Measurements from ENCODE around the gene LRIT3.
"Not testable (repeated sequence)": the region's sequence is repeated elsewhere in the genome, so short reads cannot be mapped to it uniquely, and the experiment has no call there.

Gene LRIT3

GRCh38 chr4:109872065-109872464, 24.2 kb downstream of the LRIT3 start:
- TF ChIP-seq CTCF (IDR thresholded peaks at IDR 0.05; ENCODE audit: low read depth, low read length, missing control alignments): no peak
- no peak for DNase-seq (ENCODE audit: low read depth)
- H3K4me3 ChIP-seq (ENCODE audit: low read depth, low read length): no peak overlapping the region

GRCh38 chr4:109872950-109873656, 25.2 kb downstream of the LRIT3 start:
- H3K4me3 ChIP-seq (ENCODE audit: low read depth, low read length): no peak overlapping the region
- DNase-seq (ENCODE audit: low read depth): no peak
- no peak for TF ChIP-seq CTCF (IDR thresholded peaks at IDR 0.05; ENCODE audit: low read depth, low read length, missing control alignments)

- DNase-seq (ENCODE audit: low read depth): no peak
- no peak for TF ChIP-seq CTCF (IDR thresholded peaks at IDR 0.05; ENCODE audit: low read depth, low read length, missing control alignments)
- H3K4me3 ChIP-seq (ENCODE audit: low read depth, low read length): no peak overlapping the region
These were observed 26.0 kb downstream of the LRIT3 start for GRCh38 chr4:109873791-109874514.

- no peak overlapping the region for H3K4me3 ChIP-seq (ENCODE audit: low read depth, low read length)
- DNase-seq (ENCODE audit: low read depth): no peak
- no peak for TF ChIP-seq CTCF (IDR thresholded peaks at IDR 0.05; ENCODE audit: low read depth, low read length, missing control alignments)
These were observed 27.2 kb downstream of the LRIT3 start for GRCh38 chr4:109875106-109875505.

GRCh38 chr4:109875553-109875952, 27.6 kb downstream of the LRIT3 start:
- not testable (repeated sequence) for H3K4me3 ChIP-seq (ENCODE audit: low read depth, low read length); DNase-seq (ENCODE audit: low read depth)

GRCh38 chr4:109876634-109877265, 28.8 kb downstream of the LRIT3 start:
- DNase-seq (ENCODE audit: low read depth): no peak
- no peak for TF ChIP-seq CTCF (IDR thresholded peaks at IDR 0.05; ENCODE audit: low read depth, low read length, missing control alignments)
- H3K4me3 ChIP-seq (ENCODE audit: low read depth, low read length): no peak overlapping the region

- no peak overlapping the region for H3K4me3 ChIP-seq (ENCODE audit: low read depth, low read length)
- DNase-seq (ENCODE audit: low read depth): peak; percentile 16
- TF ChIP-seq CTCF (IDR thresholded peaks at IDR 0.05; ENCODE audit: low read depth, low read length, missing control alignments): no peak
These were observed 29.5 kb downstream of the LRIT3 start for GRCh38 chr4:109877400-109877799.
